Tibial nerve (tissue), 4 donors: ENCODE data around the gene VPS4A. TPM values are rescaled to one million over a fixed set of nuclear protein-coding genes. Genes with fewer than 3 reads are reported as not detected.

Experiments
- DNase-seq, 2 donors: peaks; one replicate each; pipeline ENCODE4 v3.0.0-alpha.2; 2019; ENCODE audit warnings: low spot score in 2 of 2
- H3K27ac ChIP-seq, 4 donors: fragments of 200-600 bp; sonication (generic) in 3 of 4; one replicate each; pipeline ENCODE4 v1.5.1; 2017 to 2019; ENCODE audit warnings: mild to moderate bottlenecking in 1 of 4
- H3K27me3 ChIP-seq, 2 donors: fragments of 200-600 bp; sonication (generic) in 1 of 2; one replicate each; pipeline versions ENCODE4 v1.5.1 to v1.6.0; 2017 to 2019
- H3K36me3 ChIP-seq, 3 donors: fragments of 200-600 bp; sonication (generic); one replicate each; pipeline ENCODE4 v1.5.1; 2018 to 2019
- H3K4me1 ChIP-seq, 4 donors: fragments of 200-600 bp; sonication (generic) in 3 of 4; one replicate each; pipeline ENCODE4 v1.5.1; 2017 to 2019
- H3K4me3 ChIP-seq, 4 donors: fragments of 200-600 bp; sonication (generic) in 3 of 4; one replicate each; pipeline ENCODE4 v1.5.1; 2017 to 2019; ENCODE audit warnings: mild to moderate bottlenecking in 1 of 4, moderate library complexity in 1 of 4
- H3K9me3 ChIP-seq, 4 donors: fragments of 200-600 bp; sonication (generic) in 3 of 4; one replicate each; pipeline ENCODE4 v1.5.1; 2017 to 2019
- CTCF ChIP-seq, 5 experiments: fragments of 200-600 bp in 3 of 5; fragments of 450-650 bp in 2 of 5; sonication (generic) in 3 of 5; IDR thresholded peaks; one replicate each; pipeline ENCODE4 v1.5.1; 2016 to 2019; ENCODE audit warnings: antibody characterized with exemption in 5 of 5, mild to moderate bottlenecking in 3 of 5, moderate library complexity in 2 of 5
- EP300 ChIP-seq, 2 donors: sonication (generic); formaldehyde crosslinking; IDR thresholded peaks; one replicate each; pipeline ENCODE4 v1.6.1; 2017; ENCODE audit warnings: antibody characterized with exemption in 2 of 2, mild to moderate bottlenecking in 1 of 2
- POLR2A ChIP-seq, 2 donors: fragments of 450-650 bp; IDR thresholded peaks; one replicate each; pipeline ENCODE4 v1.6.1; 2017; ENCODE audit warnings: antibody characterized with exemption in 2 of 2, mild to moderate bottlenecking in 2 of 2, moderate library complexity in 2 of 2
- WGBS, 2 donors: methylation state at CpG; one replicate each; pipeline ENCODE4 v1.1.5; 2018; 5-methylcytosine and 5-hydroxymethylcytosine counted together
- total RNA-seq, 4 donors: library from RNA; depleted of rRNA; stranded (reverse); fragments of >200 nt; gene quantifications; one replicate each; pipeline ENCODE4 v1.1.0, GENCODE V29; 2016

The VPS4A gene
- total RNA-seq, 4 donors from 2014 or later: 35.4 to 47.2 (median 43.5) TPM

GRCh38 chr16:69365901-69366300 lies 54.8 kb downstream of the VPS4A start:
- H3K36me3 ChIP-seq: peaks cover 0 to 94% (median 18%) of the 10 kb centered on the region in 3 donors
- WGBS, 2 donors: 77 to 91% methylated on average over 2 of the region's 2 CpGs
- no peak overlapping the region for H3K4me3 ChIP-seq
- no peaks in the 10 kb centered on the region for H3K27me3 ChIP-seq
- no peaks in the 10 kb centered on the region for H3K9me3 ChIP-seq
- H3K4me1 ChIP-seq: no peaks in the 10 kb centered on the region
- TF ChIP-seq CTCF (IDR thresholded peaks at IDR 0.05) (no peak), POLR2A (IDR thresholded peaks at IDR 0.05) (no peak), EP300 (IDR thresholded peaks at IDR 0.05) (no peak)
- no peak for DNase-seq
- H3K27ac ChIP-seq: no peak overlapping the region

- Histone ChIP-seq H3K4me1 (no peaks in the 10 kb centered on the region), H3K36me3 (peaks cover 0 to 94% (median 18%) of the 10 kb centered on the region in 3 donors), H3K27ac (no peak overlapping the region), H3K9me3 (no peaks in the 10 kb centered on the region), H3K4me3 (no peak overlapping the region), H3K27me3 (no peaks in the 10 kb centered on the region)
- DNase-seq: no peak
- WGBS, 2 donors: 82 to 84% methylated on average over 7 of the region's 7 CpGs
- TF ChIP-seq EP300 (IDR thresholded peaks at IDR 0.05) (no peak), POLR2A (IDR thresholded peaks at IDR 0.05) (no peak), CTCF (IDR thresholded peaks at IDR 0.05) (no peak)
Measured at GRCh38 chr16:69366431-69366830, 55.3 kb downstream of the VPS4A start.

GRCh38 chr16:69367980-69368379 lies 56.8 kb downstream of the VPS4A start:
- Histone ChIP-seq H3K27ac (no peak overlapping the region), H3K4me1 (no peaks in the 10 kb centered on the region), H3K36me3 (peaks cover 0 to 97% (median 18%) of the 10 kb centered on the region in 3 donors), H3K27me3 (no peaks in the 10 kb centered on the region), H3K4me3 (no peak overlapping the region), H3K9me3 (no peaks in the 10 kb centered on the region)
- DNase-seq: no peak
- 77 to 88% methylated on average over 7 of the region's 7 CpGs for WGBS, 2 donors
- TF ChIP-seq CTCF (IDR thresholded peaks at IDR 0.05) (no peak), EP300 (IDR thresholded peaks at IDR 0.05) (no peak), POLR2A (IDR thresholded peaks at IDR 0.05) (no peak)

GRCh38 chr16:69368866-69369265 lies 57.7 kb downstream of the VPS4A start:
- WGBS, 2 donors: 97 to 100% methylated on average over 4 of the region's 4 CpGs
- DNase-seq: no peak
- no peak overlapping the region for H3K4me3 ChIP-seq
- TF ChIP-seq CTCF (IDR thresholded peaks at IDR 0.05): no peak
- no peak for TF ChIP-seq EP300 (IDR thresholded peaks at IDR 0.05)
- TF ChIP-seq POLR2A (IDR thresholded peaks at IDR 0.05): no peak
- H3K4me1 ChIP-seq: peaks cover 0 to 4% (median 0%) of the 10 kb centered on the region in 4 donors
- H3K9me3 ChIP-seq: no peaks in the 10 kb centered on the region
- peaks cover 0 to 95% (median 18%) of the 10 kb centered on the region in 3 donors for H3K36me3 ChIP-seq
- H3K27ac ChIP-seq: no peak overlapping the region
- H3K27me3 ChIP-seq: no peaks in the 10 kb centered on the region

DNA sequence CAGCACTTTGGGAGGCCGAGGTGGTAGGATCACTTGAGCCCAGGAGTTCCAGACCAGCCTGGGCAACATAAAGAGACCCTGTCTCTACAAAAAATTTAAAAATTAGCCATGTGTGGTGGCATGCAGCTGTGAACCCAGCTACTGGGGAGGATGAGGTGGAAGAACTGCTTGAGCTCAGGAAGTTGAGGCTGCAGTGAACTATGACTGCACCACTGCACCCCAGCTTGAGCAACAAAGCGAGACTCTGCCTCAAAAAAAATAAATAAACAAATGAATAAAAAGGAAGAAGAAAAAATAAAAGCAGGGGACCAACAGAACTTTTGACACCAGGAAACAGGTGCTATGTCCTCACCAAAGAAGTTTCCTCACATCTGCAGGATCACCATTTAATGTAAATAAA lies 60.4 kb downstream of the VPS4A start:
- no peaks in the 10 kb centered on the region for H3K27me3 ChIP-seq
- peaks cover 0 to 68% (median 13%) of the 10 kb centered on the region in 3 donors for H3K36me3 ChIP-seq
- peaks cover 0 to 4% (median 0%) of the 10 kb centered on the region in 4 donors for H3K4me1 ChIP-seq
- DNase-seq: no peak
- H3K9me3 ChIP-seq: no peaks in the 10 kb centered on the region
- no peak overlapping the region for H3K4me3 ChIP-seq
- WGBS, 2 donors: 96% methylated on average over 2 of the region's 2 CpGs
- no peak overlapping the region for H3K27ac ChIP-seq
- TF ChIP-seq CTCF (IDR thresholded peaks at IDR 0.05) (no peak), EP300 (IDR thresholded peaks at IDR 0.05) (no peak), POLR2A (IDR thresholded peaks at IDR 0.05) (no peak)
